ENCODE measurements around the gene MYMX. TPM values are rescaled to one million over a fixed set of nuclear protein-coding genes. Genes with fewer than 3 reads are reported as not detected.

The MYMX gene
- total and polyA plus RNA-seq, 2 of the 4 experiments (the other 2 are of a cell fraction), result not detected

- Histone ChIP-seq H3K36me3 (ENCODE audit: control insufficient read depth, insufficient read depth, low read length) (peaks cover 2% of the 10 kb centered on the region; the same call in 1 of the 2 replicates), H3K27ac (ENCODE audit: insufficient read depth, low read length) (no peak overlapping the region), H3K56ac (ENCODE audit: extremely low read depth, insufficient read depth, low read length) (no peak overlapping the region), H2AFZ (replicated peaks; ENCODE audit: low read length, poor library complexity) (no peak overlapping the region), H3K23ac (ENCODE audit: low read depth, low read length) (no peak overlapping the region), H3K4me1 (ENCODE audit: control insufficient read depth, insufficient read depth, low read length) (peaks cover 8% of the 10 kb centered on the region), H4K20me1 (ENCODE audit: insufficient read depth, low read length) (no peaks in the 10 kb centered on the region), H3K9ac (ENCODE audit: low read depth, low read length) (no peak overlapping the region), H3K14ac (replicated peaks; ENCODE audit: low read depth, low read length) (no peak overlapping the region), H3K79me1 (ENCODE audit: low read depth in 1 of 2, low read length in 2 of 2) (peaks cover 0 to 8% of the 10 kb centered on the region in 2 experiments; a peak in 1 of 4 replicates), H3K4me2 (ENCODE audit: low read depth, low read length) (no peak overlapping the region), H2BK15ac (ENCODE audit: low read depth, low read length) (no peak overlapping the region), H3K18ac (ENCODE audit: low read depth, low read length) (no peak overlapping the region), H2BK20ac (ENCODE audit: low read depth, low read length) (no peak overlapping the region), H2BK5ac (ENCODE audit: low read depth, low read length, poor library complexity, severe bottlenecking) (no peak overlapping the region), H3K9me3 (ENCODE audit: control insufficient read depth, insufficient read depth, low read length) (no peaks in the 10 kb centered on the region), H2AK5ac (ENCODE audit: low read depth, low read length) (no peak overlapping the region), H3K4ac (ENCODE audit: low read depth, low read length) (no peak overlapping the region), H3K27me3 (ENCODE audit: control insufficient read depth, insufficient read depth, low read length) (no peaks in the 10 kb centered on the region), H2AK9ac (replicated peaks; ENCODE audit: low read depth, low read length, poor library complexity) (no peak overlapping the region), H3K4me3 (ENCODE audit: insufficient read depth, low read depth, low read length) (no peak overlapping the region), H3K9me1 (ENCODE audit: insufficient read depth, low read length) (no peaks in the 10 kb centered on the region), H4K8ac (ENCODE audit: low read depth in 2 of 2, low read length in 2 of 2) (no peak overlapping the region), H2BK120ac (ENCODE audit: low read depth, low read length) (no peak overlapping the region), H4K5ac (ENCODE audit: low read depth, low read length) (no peak overlapping the region), H4K91ac (ENCODE audit: insufficient read depth, low read depth, low read length) (no peak overlapping the region)
- TF ChIP-seq, protein P1, sequence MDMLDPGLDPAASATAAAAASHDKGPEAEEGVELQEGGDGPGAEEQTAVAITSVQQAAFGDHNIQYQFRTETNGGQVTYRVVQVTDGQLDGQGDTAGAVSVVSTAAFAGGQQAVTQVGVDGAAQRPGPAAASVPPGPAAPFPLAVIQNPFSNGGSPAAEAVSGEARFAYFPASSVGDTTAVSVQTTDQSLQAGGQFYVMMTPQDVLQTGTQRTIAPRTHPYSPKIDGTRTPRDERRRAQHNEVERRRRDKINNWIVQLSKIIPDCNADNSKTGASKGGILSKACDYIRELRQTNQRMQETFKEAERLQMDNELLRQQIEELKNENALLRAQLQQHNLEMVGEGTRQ (IDR thresholded peaks at IDR 0.05; ENCODE audit: low read depth, low read length), result no peak
- TF ChIP-seq, protein P2, sequence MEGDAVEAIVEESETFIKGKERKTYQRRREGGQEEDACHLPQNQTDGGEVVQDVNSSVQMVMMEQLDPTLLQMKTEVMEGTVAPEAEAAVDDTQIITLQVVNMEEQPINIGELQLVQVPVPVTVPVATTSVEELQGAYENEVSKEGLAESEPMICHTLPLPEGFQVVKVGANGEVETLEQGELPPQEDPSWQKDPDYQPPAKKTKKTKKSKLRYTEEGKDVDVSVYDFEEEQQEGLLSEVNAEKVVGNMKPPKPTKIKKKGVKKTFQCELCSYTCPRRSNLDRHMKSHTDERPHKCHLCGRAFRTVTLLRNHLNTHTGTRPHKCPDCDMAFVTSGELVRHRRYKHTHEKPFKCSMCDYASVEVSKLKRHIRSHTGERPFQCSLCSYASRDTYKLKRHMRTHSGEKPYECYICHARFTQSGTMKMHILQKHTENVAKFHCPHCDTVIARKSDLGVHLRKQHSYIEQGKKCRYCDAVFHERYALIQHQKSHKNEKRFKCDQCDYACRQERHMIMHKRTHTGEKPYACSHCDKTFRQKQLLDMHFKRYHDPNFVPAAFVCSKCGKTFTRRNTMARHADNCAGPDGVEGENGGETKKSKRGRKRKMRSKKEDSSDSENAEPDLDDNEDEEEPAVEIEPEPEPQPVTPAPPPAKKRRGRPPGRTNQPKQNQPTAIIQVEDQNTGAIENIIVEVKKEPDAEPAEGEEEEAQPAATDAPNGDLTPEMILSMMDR (conservative IDR thresholded peaks at IDR 0.05; ENCODE audit: low read depth, low read length), result no peak
- no peak for TF ChIP-seq CHD1 (IDR thresholded peaks at IDR 0.05; ENCODE audit: low read depth, low read length)
- TF ChIP-seq CEBPB (IDR thresholded peaks at IDR 0.05; ENCODE audit: low read depth, low read length), result no peak
- no peak for TF ChIP-seq RCOR1 (IDR thresholded peaks at IDR 0.05; ENCODE audit: insufficient replicate concordance, low read length)
- TF ChIP-seq BHLHE40 (IDR thresholded peaks at IDR 0.05; ENCODE audit: low read depth, low read length), result no peak
- no peak for TF ChIP-seq NFE2L2 (IDR thresholded peaks at IDR 0.05; ENCODE audit: low read depth, low read length)
- no peak for TF ChIP-seq SMC3 (IDR thresholded peaks at IDR 0.05; ENCODE audit: low read depth, low read length)
- no peak for TF ChIP-seq POLR2A (IDR thresholded peaks at IDR 0.05; ENCODE audit: low read depth, low read length)
- no peak for TF ChIP-seq MAZ (IDR thresholded peaks at IDR 0.05; ENCODE audit: borderline replicate concordance, low read depth, low read length)
- no peak for TF ChIP-seq FOS (IDR thresholded peaks at IDR 0.05; ENCODE audit: low read depth, low read length)
- no peak for TF ChIP-seq MAFK (IDR thresholded peaks at IDR 0.05; ENCODE audit: low read depth, low read length)
- TF ChIP-seq ELK1 (IDR thresholded peaks at IDR 0.05; ENCODE audit: borderline replicate concordance, low read depth, low read length), result no peak
- no peak for TF ChIP-seq RFX5 (IDR thresholded peaks at IDR 0.05; ENCODE audit: low read depth, low read length)
- DNase-seq (no peak), ATAC-seq (ENCODE audit: low read depth) (no peak)
- dilution Hi-C loops (cut with HindIII; ENCODE audit: low sequenced_read_pairs, unreplicated experiment), result no loop called here
- intact Hi-C loops (cut with micrococcal nuclease), result no loop called here
- CTCF ChIA-PET, result interaction anchor here (0.5 kb wide), 1 partner anchor 53 kb away, joined by 3 read pairs; no protein-coding TSS in a partner anchor
- 96% methylated on average over 5 of the region's 7 CpGs; no CpG with 5 or more reads in 1 of the 2 experiments for WGBS, 2 experiments (ENCODE audit: extremely low coverage in 2 of 2, insufficient read length in 1 of 2)
- no TSS peak for BruUV-seq (replicated peaks)
- in situ Hi-C loops (cut with MboI; ENCODE audit: low sequenced_read_pairs), result no loop called here
- POLR2A ChIA-PET (ENCODE audit: unreplicated experiment), result no interaction called here
Measured at GRCh38 chr6:44227148-44227793, 10.5 kb downstream of the MYMX start.

All from IMR-90 (cell line).